Loucy (cell line): Measurements from ENCODE around the gene VCL.

ENCODE experiments used
- CTCF ChIP-seq: fragments of 200-600 bp; sonication (generic); conservative IDR thresholded peaks from 2 replicates; pipeline ENCODE4 v1.5.1; 2014; ENCODE audit warnings: mild to moderate bottlenecking, antibody characterized with exemption, low read length
- EZH2phosphoT487 ChIP-seq: fragments of 200-600 bp; IDR thresholded peaks from 2 replicates; pipeline ENCODE4 v1.6.1; 2018; ENCODE audit warnings: antibody characterized with exemption, mild to moderate bottlenecking, moderate library complexity, borderline replicate concordance

- TF ChIP-seq CTCF (no peak), EZH2phosphoT487 (no peak)
These were observed 13.1 kb downstream of the VCL start for GRCh38 chr10:74011017-74011416.
